T-helper 1 cell treated with Interleukin-12 subunit alpha and Interleukin-12 subunit beta and Interleukin-4 antibody, amounts not matched to agents 30 ng/mL and 1 ng/mL, for 36 hours (primary cell): ENCODE measurements around the gene HIF3A. TPM values are rescaled to one million over a fixed set of nuclear protein-coding genes. Genes with fewer than 3 reads are reported as not detected.
"Not testable (repeated sequence)": the region's sequence is repeated elsewhere in the genome, so short reads cannot be mapped to it uniquely, and the experiment has no call there.

Experiments
- intact Hi-C: fragments of 100-400 bp; cut with micrococcal nuclease; formaldehyde crosslinking; loops from one replicate; pipeline ENCODE4 v1.15.1; 2024
- total RNA-seq: library from RNA; stranded (reverse); gene quantifications from 2 replicates; pipeline ENCODE4 v1.2.3, GENCODE V29; 2022

HIF3A gene
- total RNA-seq, 1 donor from 2014 or later: not detected

DNA sequence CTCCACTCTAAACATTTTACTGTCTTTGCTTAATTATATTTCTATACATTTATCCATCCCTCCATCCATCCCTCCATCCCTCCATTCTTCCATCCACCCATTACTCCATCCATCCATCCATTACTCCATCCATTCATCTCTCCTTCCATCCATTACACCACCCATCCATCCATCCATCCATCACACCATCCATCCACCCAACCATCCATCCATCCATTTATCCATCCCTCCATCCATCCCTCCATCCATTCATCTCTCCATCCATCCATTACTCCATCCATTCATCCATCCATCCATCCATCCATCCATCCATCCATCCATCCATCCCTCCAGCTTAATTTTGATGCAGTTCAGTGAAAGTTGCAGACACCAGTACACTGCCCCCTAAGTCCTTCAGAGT, 5.0 kb upstream of the HIF3A start:
- intact Hi-C loops: no loop called here

DNA sequence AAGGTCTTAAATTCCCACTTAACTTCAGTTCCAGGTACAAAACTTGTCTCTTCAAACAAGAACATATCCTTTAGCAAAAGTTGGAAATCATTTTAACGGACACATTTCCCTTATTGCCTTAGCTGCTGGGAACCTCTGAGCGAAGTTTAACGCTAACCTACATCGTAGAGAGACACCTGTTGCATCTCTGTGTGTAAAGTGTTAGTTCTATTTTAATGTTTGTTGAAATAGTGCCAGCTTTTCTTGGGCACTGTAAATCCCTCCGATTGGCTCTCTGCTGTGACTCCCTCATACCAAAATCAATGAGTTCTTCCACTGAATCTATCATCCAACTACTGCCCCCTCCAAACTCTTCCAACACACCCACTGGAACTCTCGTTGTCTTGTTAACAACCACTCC, 2.3 kb upstream of the HIF3A start:
- intact Hi-C loops: no loop called here

DNA sequence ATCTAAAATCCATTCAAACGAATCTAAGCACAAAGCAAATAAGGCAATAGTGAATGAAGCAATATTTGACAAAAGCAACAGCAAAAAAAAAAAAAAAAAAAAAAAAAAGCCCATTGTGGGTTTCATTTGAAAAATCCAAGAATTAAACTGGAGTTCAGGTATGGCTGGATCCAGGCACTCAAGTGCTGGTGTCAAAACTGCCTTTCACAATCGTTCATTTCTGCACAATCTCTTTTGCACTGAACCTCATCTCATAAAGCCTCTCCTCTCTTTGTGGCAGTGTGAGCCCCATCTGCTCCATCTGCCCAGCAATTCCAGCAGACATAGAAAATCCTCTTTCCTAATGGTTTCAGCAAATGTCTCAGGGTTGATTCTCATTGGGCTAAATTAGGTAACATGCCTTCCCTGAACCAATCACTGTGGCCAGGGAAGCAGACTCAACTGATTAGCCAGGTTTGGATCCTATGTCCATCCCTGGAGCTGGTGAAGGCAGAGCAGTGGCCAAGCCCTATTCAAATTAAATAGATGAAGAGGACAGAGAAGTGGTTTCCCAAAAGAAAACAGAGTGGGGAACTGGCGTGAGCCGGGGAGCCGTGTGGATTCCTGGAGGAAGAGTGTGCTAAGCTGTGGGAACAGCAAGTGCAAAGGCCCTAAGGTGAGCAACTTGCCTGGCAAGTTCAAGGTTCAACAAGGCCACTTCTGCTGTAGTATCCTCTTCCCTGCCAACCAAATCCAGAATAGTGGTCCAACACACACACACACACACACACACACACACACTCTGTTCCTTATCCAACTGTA, 1.2 kb upstream of the HIF3A start:
- intact Hi-C loops: no loop called here

DNA sequence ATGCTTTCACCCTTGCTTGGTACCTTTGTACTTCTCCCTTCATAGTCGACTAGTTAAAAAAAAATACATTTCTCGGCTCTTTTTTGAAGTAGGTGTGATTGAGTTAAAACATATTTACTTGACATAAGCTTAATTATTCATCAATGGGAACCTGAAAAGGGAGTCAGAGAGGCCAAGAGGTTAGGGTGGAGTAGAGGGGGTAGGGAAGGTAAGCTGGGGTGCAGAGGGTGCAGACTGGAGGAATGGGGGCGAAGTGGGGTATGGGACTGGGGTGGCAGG, 701 bp upstream of the HIF3A start:
- intact Hi-C loops: no loop called here

DNA sequence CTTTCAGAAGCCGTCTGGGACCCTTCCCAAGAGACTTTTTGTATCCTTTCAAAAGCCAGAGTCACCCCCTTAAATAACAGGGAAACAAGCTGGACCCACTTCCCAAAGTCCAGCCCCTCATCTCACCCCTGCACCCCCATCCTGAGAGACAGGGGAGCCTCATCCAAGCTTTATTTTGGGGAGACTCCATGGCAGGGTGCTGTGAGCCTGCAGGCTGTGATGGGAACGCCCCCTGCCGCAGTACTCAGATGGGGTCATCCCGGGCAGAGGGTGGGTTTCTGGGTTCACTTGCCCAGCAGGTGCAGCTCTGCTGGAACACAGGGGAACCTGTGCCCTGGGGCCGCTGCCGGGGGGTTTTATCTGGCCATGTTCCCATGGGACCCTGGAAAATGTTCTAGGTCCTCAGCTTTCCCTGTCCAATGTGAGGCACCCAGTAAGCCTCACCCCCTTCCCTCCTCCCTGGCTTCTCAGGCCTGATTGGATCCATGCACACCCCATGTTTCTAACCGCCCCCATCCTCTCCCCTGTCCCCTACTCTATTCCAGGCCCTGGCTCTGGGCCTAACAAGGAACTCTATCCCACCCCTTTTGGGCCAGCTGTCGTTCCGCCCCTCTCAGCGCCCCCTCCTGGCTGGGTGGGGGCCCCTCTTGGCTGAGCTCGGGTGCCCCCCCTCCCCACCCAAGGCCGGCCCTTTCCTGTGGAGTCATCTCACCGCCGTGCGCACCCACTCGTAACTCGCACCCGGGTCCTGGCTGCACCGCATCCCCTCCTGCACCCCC, 1.0 kb downstream of the HIF3A start:
- intact Hi-C loops: no loop called here

DNA sequence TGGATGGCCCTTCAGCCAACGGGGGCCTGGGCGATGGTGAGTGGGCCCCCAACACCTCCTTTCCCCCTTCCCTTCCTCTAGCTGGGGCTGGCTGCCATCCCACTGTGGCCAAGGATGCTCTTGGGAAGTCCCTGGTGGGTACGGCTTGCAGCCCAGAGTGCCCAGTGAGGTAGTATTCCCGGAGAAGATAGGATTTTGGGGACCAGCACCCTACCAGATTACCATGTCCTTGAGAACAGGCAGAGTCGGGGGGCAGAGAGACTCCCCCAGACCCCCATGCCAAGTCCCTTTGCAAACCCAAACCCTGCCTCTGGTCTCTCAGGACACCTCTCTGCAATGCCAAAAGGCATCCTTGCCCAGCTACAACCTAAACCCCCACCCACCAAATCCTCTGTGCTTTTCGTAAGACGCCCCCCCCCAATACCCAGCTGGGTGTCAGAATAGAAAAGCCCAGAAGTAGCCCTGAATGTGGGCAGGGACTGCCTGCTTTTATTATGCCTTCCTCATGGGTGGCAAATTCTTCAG, 1.7 kb downstream of the HIF3A start:
- intact Hi-C loops: no loop called here

DNA sequence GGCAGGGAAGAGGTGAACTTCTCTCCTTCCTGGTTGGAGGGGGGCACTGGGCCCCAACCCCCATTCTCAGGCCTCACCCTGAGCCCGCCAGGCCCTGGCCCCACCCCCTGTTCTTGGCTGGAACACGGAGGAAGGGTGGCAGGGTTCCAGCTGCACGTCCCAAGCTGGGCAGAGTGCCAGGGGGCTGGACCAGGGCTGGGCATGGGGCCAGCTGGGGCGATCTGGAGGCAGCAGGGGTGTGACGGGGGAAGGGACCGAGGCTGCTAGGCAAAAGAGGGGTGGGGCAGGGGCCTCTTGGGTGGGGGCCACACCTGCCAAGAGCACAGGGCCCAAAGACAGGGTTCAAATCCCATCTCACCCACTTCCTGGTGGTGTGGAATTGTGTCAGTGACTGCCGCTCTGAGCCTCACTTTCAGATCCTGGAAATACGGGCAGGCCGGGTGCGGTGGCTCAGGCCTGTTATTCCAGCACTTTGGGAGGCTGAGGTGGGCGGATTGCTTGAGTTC, 2.2 kb downstream of the HIF3A start:
- intact Hi-C loops: no loop called here

DNA sequence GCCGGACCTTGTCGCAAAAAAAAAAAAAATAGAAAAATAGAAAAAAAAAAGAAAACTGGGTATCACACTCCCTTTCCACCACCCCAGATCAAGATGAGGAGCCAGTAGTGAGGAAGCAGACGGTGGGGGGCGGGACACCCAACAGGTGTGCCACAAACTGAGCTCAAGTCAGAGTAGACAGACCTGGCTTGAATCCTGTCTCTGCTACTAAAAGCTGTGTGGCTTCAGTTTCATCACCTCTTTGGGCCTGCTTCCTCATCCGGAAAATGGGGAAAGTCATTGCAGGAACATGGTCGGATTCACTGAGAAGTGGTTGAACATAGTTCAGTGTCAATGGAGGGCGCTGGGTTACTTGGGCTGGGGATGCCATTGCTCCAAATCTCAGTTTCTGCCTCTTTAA, 2.9 kb downstream of the HIF3A start:
- intact Hi-C loops: no loop called here

DNA sequence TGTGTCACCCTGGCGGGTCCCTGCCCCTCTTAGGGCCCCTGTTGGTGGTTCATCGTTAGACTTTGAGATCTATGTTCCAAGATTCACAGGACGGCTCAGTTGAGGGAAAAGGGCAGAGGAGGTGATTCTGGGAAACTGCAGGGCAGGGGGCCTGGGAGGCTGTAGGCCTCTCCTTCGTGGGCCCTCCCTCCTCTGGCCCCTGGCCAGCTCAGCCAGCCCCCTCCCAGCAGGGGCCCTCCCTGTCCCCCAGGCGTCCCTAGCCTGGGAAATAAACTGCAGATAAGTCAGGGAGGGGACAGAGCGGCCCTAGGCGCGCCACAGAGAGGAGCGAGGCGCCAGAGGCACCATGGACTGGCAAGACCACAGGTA, 6.5 kb downstream of the HIF3A start:
- intact Hi-C loops: no loop called here

DNA sequence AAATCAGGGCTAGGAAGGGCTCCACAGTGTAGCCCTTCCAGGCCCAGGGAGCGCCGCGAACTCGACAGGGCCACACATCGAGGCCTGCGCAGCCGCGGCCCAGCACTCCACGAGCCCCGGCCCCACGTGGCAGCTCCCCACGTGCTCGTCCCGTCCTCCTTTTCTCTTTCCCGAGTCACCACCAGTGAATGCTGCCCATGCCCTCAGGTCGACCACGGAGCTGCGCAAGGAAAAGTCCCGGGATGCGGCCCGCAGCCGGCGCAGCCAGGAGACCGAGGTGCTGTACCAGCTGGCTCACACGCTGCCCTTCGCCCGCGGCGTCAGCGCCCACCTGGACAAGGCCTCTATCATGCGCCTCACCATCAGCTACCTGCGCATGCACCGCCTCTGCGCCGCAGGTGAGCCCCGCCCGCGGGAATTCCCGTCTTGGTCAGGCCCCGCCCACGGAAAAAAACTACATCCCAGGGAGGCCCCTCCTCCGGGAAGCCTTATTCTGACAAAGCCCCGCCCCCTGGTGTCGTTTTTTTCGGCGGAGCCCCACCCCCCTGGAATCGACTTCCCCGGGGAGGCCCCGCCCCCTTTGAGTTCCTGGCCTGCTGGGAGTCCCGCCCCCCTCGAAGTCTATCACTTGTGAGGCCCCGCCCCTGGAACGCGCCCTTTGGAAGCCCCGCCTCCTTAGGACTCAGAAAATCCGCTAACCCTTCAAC, 7.0 kb downstream of the HIF3A start:
- intact Hi-C loops: no loop called here

DNA sequence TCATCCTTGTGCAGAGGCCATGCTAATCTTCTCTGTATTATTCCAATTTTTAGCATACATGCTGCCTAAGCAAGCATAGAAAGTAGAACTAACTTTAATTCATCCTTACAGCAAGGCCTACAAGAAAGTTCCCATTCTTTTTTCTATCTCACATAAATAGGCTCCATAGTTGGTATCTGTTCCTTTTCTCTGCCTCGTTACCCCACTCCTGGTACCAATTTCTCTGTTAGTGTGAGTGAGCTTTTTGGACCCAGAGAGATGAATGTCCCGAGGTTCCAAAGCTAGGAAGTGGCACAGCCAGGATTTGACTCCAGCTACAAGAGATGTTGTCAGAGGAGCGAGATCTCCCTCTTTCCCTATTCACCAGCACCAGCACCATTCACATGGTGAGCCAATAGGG, 9.7 kb downstream of the HIF3A start:
- intact Hi-C loops: no loop called here

DNA sequence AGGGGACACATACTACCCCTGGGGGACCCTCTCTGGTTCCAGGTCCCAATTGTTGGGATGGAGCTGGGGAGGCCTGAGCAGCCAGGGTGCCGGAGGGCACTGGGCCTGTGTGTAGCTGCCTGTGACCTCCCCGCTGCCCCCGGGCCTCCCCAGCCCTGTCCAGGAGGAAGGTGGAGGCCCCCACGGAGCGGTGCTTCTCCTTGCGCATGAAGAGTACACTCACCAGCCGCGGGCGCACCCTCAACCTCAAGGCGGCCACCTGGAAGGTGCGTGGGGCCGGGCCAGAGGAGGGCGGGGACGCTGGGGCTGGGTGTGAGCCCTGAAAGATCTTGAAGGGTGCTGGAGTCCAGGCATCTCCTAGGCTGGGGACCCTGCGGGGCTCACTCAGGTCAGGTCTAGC, 11.7 kb downstream of the HIF3A start:
- intact Hi-C loops: no loop called here

DNA sequence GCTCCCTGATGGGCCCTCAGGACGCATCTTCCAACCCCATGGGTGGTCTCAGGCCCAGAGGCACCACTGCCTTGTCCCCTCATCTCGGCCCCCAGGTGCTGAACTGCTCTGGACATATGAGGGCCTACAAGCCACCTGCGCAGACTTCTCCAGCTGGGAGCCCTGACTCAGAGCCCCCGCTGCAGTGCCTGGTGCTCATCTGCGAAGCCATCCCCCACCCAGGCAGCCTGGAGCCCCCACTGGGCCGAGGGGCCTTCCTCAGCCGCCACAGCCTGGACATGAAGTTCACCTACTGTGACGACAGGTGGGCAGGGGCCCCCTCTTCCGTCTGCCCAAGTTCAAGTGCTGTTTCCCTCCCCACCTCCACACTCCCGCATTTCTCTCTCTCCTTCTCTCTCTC, 12.2 kb downstream of the HIF3A start:
- intact Hi-C loops: no loop called here

DNA sequence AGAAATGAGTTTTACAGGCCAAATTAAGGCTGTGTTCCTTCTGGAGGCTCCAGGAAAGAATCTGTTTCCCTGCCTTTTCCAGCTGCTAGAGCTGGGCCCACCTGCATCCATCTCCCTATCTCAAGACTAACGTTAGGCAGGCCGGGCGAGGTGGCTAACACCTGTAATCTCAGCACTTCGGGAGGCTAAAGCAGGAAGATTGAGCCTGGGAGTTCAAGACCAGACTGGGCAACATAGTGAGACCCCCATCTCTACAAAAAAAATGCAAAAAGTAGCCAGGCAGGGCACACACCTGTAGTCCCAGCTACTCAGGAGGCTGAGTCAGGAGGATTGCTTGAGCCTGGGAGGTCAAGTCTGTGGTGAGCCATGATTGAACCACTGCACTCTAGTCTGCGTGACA, 14.6 kb downstream of the HIF3A start:
- intact Hi-C loops: no loop called here

DNA sequence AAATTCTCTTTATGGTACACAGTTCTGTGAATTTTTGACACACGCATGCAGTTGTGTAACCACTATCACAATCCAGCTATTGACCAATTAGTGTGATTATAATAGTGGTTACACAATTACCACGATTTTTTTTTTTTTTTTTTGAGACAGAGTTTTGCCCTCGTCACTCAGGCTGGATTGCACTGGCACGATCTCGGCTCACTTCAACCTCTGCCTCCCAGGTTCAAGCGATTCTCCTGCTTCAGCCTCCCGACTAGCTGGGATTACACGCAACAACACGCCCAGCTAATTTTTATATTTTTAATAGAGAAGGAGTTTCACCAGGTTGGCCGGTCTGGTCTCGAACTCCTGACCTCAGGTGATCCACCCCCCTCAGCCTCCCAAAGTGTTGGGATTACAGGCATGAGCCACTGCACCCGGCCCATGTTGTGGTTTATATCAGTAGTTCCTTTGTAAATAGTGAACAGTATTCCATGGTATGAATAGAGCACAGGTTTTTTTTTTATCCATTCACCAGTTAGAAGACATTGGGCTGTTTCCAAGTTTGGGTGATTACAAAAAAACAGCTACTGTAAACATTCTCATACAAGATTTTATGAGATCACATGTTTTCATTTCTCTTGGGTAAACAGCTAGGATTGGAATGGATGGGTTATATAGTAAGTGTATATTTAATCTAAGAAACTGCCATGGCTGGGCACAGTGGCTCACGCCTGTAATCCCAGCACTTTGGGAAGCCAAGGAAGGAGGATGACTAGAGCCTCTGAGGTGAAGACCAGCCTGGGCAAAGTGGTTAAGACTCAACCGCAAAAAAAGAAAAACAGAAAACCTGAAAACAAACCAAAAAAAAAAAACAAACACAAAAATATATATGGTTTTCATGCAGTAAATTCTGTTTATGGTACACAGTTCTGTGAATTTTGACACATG, 17.0 kb downstream of the HIF3A start:
- intact Hi-C loops: not testable (repeated sequence)

DNA sequence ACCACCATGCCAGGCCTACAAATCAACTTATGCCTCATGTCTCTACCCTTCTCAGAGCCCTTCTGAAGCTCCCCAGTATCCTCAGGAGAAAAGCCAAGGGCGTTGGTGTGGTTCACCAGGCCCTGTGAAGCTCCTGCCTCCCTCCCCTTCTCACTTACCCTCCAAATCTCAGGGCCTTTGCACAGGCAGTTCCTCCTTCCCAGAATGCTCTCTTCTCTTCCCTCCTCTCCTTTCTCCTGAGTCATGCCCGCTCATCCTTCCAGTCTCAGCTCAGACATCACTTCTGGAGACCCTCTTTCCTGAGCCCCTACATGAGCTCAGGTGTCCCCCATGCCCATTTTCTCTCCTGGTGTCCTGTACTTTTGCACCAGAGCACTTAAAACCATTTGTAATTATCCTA, 20.5 kb downstream of the HIF3A start:
- intact Hi-C loops: no loop called here

DNA sequence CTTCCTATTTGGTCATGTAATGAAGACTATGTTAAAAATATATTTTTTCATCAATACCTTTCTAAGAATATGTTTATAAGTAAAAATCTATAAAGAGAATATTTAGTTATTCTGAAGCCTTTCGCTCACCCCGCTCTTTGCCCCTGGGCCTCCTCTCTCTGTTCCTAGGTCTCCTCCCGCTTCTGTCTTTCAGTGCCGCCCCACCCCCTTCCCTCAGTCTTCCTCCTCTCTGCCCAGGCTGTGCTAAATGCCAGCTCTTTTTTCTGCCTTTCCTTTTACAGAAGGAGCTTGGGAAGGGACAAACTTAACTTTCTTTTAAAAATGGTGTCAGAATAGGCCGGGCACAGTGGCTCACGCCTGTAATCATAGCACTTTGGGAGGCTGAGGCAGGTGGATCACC, 22.8 kb downstream of the HIF3A start:
- intact Hi-C loops: no loop called here

DNA sequence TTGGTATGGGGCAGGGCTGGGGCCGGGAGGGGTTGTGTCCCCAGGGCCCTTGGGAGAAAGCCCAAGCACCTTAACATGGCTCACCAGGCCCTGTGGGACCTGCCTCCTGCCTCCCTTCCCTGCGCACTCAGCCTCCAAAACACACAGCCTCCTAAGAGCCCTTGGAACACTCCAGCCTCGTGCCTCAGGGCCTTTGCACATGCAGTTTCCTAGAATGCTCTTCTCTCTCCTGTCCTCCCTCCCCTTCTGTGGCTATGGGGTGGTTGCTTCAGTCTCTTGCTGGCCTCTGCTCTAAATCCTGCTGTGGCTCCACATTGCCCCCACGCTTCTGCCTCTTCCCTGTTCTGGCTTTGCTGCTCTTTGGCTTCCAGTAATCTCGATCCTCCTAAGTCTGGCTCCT, 23.7 kb downstream of the HIF3A start:
- intact Hi-C loops: no loop called here

DNA sequence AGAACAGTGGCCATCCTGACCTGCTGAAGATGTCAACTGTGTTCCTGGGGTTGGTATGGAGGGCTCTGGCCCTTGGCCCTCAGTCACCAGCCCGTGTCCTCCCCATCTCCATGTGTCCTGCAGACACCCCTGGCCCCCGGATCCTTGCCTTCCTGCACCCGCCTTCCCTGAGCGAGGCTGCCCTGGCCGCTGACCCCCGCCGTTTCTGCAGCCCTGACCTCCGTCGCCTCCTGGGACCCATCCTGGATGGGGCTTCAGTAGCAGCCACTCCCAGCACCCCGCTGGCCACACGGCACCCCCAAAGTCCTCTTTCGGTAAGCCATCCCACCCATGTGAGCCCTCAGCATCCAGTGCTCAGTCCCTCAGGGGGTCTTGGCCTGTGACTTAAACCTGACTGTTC, 24.8 kb downstream of the HIF3A start:
- intact Hi-C loops: no loop called here

DNA sequence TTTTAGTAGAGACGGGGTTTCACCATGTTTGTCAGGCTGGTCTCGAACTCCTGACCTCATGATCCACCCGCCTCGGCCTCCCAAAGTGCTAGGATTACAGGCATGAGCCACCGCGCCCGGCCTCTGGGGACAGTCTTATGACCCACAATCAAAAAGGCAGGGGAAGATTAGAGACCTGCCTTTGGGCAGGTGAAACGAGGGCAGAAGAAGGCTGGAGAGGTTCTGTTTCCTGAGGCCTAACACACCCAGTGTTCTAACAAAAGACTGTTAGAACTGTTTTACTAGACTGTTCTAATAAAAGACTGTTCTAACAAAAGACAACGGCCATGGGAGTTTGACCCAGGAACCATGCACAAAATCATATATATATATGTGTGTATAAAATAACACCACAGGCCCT, 26.4 kb downstream of the HIF3A start:
- intact Hi-C loops: not testable (repeated sequence)

DNA sequence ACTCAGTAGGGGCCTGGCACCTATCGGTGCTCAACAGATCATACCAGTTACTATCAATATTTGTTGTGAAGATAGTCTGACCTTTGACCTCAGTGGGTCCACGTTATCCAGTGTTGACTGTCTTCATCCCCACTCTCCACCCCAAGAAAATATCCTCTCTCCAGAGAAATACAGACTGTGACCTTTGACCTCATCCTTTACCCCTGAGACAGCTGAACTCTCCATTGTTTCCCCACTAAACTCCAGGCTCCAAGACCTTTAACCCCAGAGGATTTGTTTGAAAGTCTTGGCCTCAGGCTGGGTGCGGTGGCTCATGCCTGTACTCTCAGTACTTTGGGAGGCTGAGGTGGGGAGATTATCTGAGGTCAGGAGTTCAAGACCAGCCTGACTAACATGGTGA, 27.4 kb downstream of the HIF3A start:
- intact Hi-C loops: no loop called here
